IPS DF 6.9 (cell line): ENCODE results near the gene TPRA1.
"Not testable (repeated sequence)": the region's sequence is repeated elsewhere in the genome, so short reads cannot be mapped to it uniquely, and the experiment has no call there.

Experiments
- DNase-seq: peaks from one replicate; pipeline ENCODE4 v3.0.0-alpha.2; 2013; ENCODE audit warnings: low read depth, low spot score
- H3K27ac ChIP-seq: one replicate; pipeline ENCODE4 v1.5.1; 2013; ENCODE audit warnings: low read length, control low read depth
- H3K27me3 ChIP-seq: 2 replicates; pipeline ENCODE4 v1.6.1; 2013; ENCODE audit warnings: mild to moderate bottlenecking, low read length; ENCODE audit not compliant: control insufficient read depth, insufficient read depth
- H3K36me3 ChIP-seq: 2 replicates; pipeline ENCODE4 v1.6.1; 2013; ENCODE audit warnings: low read length; ENCODE audit not compliant: control insufficient read depth, insufficient read depth
- H3K4me1 ChIP-seq: 2 replicates; pipeline ENCODE4 v1.6.1; 2013; ENCODE audit warnings: low read length; ENCODE audit not compliant: control insufficient read depth, insufficient read depth
- H3K4me3 ChIP-seq: 2 replicates; pipeline ENCODE4 v1.5.1; 2013; ENCODE audit warnings: mild to moderate bottlenecking, low read length
- H3K9me3 ChIP-seq: 2 replicates; pipeline ENCODE4 v1.6.1; 2013; ENCODE audit warnings: low read length, inconsistent platforms; ENCODE audit not compliant: control insufficient read depth, insufficient read depth
- WGBS: extraction: QIAGEN DNeasy Blood & Tissue Kit; methylation state at CpG from one replicate; pipeline ENCODE4 v1.1.7; 2013; ENCODE audit warnings: mixed read lengths, missing lambda C conversion rate; ENCODE audit not compliant: insufficient read length, insufficient coverage; 5-methylcytosine and 5-hydroxymethylcytosine counted together

TPRA1 gene

GRCh38 chr3:127536830-127537812 lies 53.4 kb downstream of the TPRA1 start:
- Histone ChIP-seq H3K27me3 (no peaks in the 10 kb centered on the region), H3K27ac (no peak overlapping the region), H3K4me1 (peaks cover 12% of the 10 kb centered on the region), H3K9me3 (no peaks in the 10 kb centered on the region), H3K4me3 (no peak overlapping the region), H3K36me3 (no peaks in the 10 kb centered on the region)
- no CpG with 5 or more reads among the region's 22 CpGs for WGBS
- no peak for DNase-seq

GRCh38 chr3:127535901-127536829 lies 54.4 kb downstream of the TPRA1 start:
- Histone ChIP-seq H3K9me3 (no peaks in the 10 kb centered on the region), H3K4me3 (no peak overlapping the region), H3K27ac (no peak overlapping the region), H3K36me3 (no peaks in the 10 kb centered on the region), H3K27me3 (no peaks in the 10 kb centered on the region), H3K4me1 (peaks cover 12% of the 10 kb centered on the region)
- DNase-seq: no peak
- no CpG with 5 or more reads among the region's 18 CpGs for WGBS

GRCh38 chr3:127535106-127535785 lies 55.3 kb downstream of the TPRA1 start:
- no CpG with 5 or more reads among the region's 12 CpGs for WGBS
- Histone ChIP-seq H3K9me3 (no peaks in the 10 kb centered on the region), H3K4me3 (no peak overlapping the region), H3K4me1 (peaks cover 12% of the 10 kb centered on the region), H3K36me3 (no peaks in the 10 kb centered on the region), H3K27me3 (no peaks in the 10 kb centered on the region), H3K27ac (no peak overlapping the region)
- no peak for DNase-seq

GRCh38 chr3:127534564-127534963 lies 56.0 kb downstream of the TPRA1 start:
- DNase-seq: no peak
- no peaks in the 10 kb centered on the region for H3K9me3 ChIP-seq
- no peak overlapping the region for H3K4me3 ChIP-seq
- no peaks in the 10 kb centered on the region for H3K36me3 ChIP-seq
- H3K27ac ChIP-seq: no peak overlapping the region
- WGBS: no CpG with 5 or more reads among the region's 11 CpGs
- H3K27me3 ChIP-seq: no peaks in the 10 kb centered on the region
- H3K4me1 ChIP-seq: peaks cover 12% of the 10 kb centered on the region

GRCh38 chr3:127534161-127534451 lies 56.4 kb downstream of the TPRA1 start:
- H3K9me3 ChIP-seq: no peaks in the 10 kb centered on the region
- no peak for DNase-seq
- no peak overlapping the region for H3K27ac ChIP-seq
- H3K4me3 ChIP-seq: no peak overlapping the region
- H3K36me3 ChIP-seq: no peaks in the 10 kb centered on the region
- no CpG with 5 or more reads among the region's 2 CpGs for WGBS
- H3K4me1 ChIP-seq: peaks cover 12% of the 10 kb centered on the region
- H3K27me3 ChIP-seq: no peaks in the 10 kb centered on the region

- no peak for DNase-seq
- Histone ChIP-seq H3K27ac (no peak overlapping the region), H3K36me3 (no peaks in the 10 kb centered on the region), H3K4me3 (no peak overlapping the region), H3K9me3 (no peaks in the 10 kb centered on the region), H3K27me3 (no peaks in the 10 kb centered on the region), H3K4me1 (peaks cover 12% of the 10 kb centered on the region)
- WGBS: no CpG with 5 or more reads among the region's 7 CpGs
Observed at GRCh38 chr3:127532561-127533203, 57.9 kb downstream of the TPRA1 start.

- Histone ChIP-seq H3K4me3 (no peak overlapping the region), H3K9me3 (no peaks in the 10 kb centered on the region), H3K27me3 (no peaks in the 10 kb centered on the region), H3K4me1 (peaks cover 7% of the 10 kb centered on the region; the same call in 1 of the 2 replicates), H3K36me3 (no peaks in the 10 kb centered on the region), H3K27ac (no peak overlapping the region)
- no peak for DNase-seq
- no CpG with 5 or more reads among the region's 2 CpGs for WGBS
Observed at GRCh38 chr3:127531821-127532220, 58.7 kb downstream of the TPRA1 start.

- not testable (repeated sequence) for DNase-seq, H3K4me1 ChIP-seq
Observed at GRCh38 chr3:127530863-127531262, 59.7 kb downstream of the TPRA1 start.

GRCh38 chr3:127529346-127530188 lies 61.0 kb downstream of the TPRA1 start:
- Histone ChIP-seq H3K9me3 (no peaks in the 10 kb centered on the region), H3K27me3 (no peaks in the 10 kb centered on the region), H3K4me3 (no peak overlapping the region), H3K36me3 (no peaks in the 10 kb centered on the region), H3K27ac (no peak overlapping the region), H3K4me1 (no peaks in the 10 kb centered on the region)
- DNase-seq: no peak
- WGBS: no CpG with 5 or more reads among the region's 9 CpGs

More at GRCh38 chr3:127530863-127531262, 59.7 kb downstream of the TPRA1 start:
- no CpG with 5 or more reads among the region's 7 CpGs for WGBS
- not testable (repeated sequence) for H3K4me3 ChIP-seq, H3K27me3 ChIP-seq, H3K27ac ChIP-seq, H3K36me3 ChIP-seq, H3K9me3 ChIP-seq
